GM13977 (cell line): ENCODE measurements around the gene IFNA16.
"Not testable (repeated sequence)": the region's sequence is repeated elsewhere in the genome, so short reads cannot be mapped to it uniquely, and the experiment has no call there.

Source experiments
- DNase-seq: peaks from one replicate; pipeline ENCODE4 v3.0.0; 2012; ENCODE audit warnings: low spot score
- in situ Hi-C: fragments of 300-500 bp; cut with MboI; formaldehyde crosslinking; loops from one replicate; pipeline ENCODE4 v1.12.0; 2022; ENCODE audit warnings: low sequenced_read_pairs, low pct_unique_long_range_greater_than_20kb, mixed read lengths, inconsistent platforms; ENCODE audit not compliant: unreplicated experiment
- TF ChIP-seq, protein P1 (sequence below): IDR thresholded peaks from 2 replicates; pipeline ENCODE4 v1.5.1; 2012; ENCODE audit warnings: mild to moderate bottlenecking, control low read depth; ENCODE audit not compliant: insufficient read depth; ENCODE audit errors: extremely low read depth, missing control alignments

Gene IFNA16

DNA sequence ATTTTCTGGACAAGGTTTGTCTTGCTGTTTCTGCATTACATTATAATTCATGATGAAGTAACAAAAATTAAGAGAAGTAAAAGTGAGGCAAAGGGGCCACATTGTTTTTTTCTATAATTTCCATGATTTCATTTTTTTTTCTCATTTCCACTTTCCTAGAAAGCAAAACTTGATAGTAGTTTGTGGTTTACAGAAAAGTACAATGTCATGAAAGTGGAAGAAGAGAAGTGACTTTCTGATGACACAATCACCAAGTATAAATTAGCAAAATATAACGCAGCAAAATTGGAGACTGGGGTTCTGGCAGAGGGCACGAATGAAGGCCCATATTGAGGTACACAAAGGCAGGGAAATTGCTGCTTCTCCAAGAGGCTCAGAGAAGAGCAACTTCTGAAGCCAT lies 27.7 kb upstream of the IFNA16 start:
- in situ Hi-C loops: loop anchor here (25.0 kb wide), 1 partner anchor 192 kb away; the partner anchor contains the start of gene IFNA1
- DNase-seq: no peak
- TF ChIP-seq, protein P1, sequence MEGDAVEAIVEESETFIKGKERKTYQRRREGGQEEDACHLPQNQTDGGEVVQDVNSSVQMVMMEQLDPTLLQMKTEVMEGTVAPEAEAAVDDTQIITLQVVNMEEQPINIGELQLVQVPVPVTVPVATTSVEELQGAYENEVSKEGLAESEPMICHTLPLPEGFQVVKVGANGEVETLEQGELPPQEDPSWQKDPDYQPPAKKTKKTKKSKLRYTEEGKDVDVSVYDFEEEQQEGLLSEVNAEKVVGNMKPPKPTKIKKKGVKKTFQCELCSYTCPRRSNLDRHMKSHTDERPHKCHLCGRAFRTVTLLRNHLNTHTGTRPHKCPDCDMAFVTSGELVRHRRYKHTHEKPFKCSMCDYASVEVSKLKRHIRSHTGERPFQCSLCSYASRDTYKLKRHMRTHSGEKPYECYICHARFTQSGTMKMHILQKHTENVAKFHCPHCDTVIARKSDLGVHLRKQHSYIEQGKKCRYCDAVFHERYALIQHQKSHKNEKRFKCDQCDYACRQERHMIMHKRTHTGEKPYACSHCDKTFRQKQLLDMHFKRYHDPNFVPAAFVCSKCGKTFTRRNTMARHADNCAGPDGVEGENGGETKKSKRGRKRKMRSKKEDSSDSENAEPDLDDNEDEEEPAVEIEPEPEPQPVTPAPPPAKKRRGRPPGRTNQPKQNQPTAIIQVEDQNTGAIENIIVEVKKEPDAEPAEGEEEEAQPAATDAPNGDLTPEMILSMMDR: no peak

DNA sequence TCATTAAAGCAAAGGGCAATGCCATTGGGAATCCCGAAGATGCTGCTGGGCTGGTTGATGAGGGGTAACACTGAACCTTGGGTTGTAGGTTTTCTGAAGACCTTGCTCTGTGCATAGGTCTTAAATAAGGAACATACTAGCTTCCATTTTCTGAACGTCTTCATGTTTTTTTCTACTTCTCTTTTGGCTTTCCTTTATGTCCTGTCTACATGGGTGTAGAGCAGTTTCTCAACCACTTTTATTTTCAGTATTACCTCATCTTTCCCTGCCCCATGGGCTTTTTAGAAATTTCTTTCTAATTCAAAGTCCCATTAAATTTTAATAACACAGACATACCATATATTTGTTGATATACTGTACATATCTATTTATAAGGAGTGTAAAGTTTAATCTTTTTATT lies 22.8 kb upstream of the IFNA16 start, which contains the start of gene IFNA14:
TSS of gene IFNA14 (minus strand) at position 95 of the 400 bp plus-strand sequence. CDS start at position 25, 70 bp downstream.
- DNase-seq: no peak
- TF ChIP-seq, protein P1: no peak
- in situ Hi-C loops: loop anchor here (25.0 kb wide), 1 partner anchor 197 kb away; the partner anchor contains the start of gene IFNA1

DNA sequence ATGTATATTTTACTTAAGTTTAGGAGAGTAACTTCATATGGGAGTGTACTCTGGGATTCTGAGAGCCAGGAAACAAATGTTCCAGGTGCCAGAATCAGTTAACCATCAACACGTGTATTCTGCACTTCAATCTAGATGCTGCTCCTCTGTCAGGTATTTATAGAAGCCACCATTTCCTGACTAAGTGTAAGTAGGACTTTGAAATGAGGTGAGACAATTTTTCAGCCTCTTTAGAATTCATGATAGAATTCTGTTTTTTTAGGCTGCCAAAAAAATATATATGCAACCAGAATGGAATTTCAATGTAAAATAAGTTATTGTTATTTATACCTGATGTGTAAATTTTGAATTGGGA lies 19.2 kb upstream of the IFNA16 start:
- in situ Hi-C loops: loop anchor here (25.0 kb wide), 1 partner anchor 201 kb away; the partner anchor contains the start of gene IFNA1
- DNase-seq: not testable (repeated sequence)

DNA sequence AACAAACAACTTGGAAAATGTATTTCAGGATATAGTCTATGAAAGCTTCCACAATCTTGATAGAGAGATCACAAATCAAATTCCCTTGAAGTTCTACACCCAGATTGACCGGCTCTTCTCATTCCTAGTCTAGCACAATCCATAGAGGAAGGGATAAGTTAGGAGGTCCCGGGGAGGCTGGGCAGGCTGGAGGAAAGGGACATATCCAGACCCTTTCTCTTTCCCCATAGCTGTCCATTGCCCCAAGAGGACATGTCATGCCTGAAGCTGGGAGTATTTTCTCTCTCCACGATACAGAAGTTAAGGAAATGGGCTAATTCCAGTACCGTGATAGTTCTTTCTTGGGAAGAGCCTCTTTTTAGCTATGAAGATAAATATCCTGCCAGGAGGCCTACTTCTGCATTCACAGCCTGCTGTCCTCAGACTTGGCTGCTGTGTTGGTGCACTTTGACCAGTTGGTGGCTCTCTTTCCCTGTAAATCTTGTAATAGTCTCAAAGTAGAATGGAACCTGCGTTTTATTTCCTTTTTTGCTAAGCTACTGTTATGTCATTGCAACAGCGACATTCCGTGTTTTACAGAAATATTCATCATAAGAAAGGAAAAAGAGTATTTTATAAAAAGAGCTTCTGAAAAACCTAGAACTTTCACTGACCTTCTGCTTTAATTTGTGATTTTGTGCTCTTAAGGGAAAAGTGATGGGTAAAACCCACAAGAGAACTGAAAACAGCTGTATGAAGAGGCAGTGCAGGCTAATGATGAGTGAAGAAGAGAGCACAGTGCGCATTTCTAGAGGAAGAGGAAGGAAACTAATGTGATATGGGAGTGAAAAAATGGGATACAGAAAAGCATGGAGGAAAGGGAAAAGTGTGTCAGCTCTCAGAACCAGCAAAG lies 18.6 kb upstream of the IFNA16 start:
- TF ChIP-seq, protein P1: peak; percentile 88
- in situ Hi-C loops: loop anchor here (25.0 kb wide), 1 partner anchor 202 kb away; the partner anchor contains the start of gene IFNA1
- DNase-seq: peak; percentile 36

DNA sequence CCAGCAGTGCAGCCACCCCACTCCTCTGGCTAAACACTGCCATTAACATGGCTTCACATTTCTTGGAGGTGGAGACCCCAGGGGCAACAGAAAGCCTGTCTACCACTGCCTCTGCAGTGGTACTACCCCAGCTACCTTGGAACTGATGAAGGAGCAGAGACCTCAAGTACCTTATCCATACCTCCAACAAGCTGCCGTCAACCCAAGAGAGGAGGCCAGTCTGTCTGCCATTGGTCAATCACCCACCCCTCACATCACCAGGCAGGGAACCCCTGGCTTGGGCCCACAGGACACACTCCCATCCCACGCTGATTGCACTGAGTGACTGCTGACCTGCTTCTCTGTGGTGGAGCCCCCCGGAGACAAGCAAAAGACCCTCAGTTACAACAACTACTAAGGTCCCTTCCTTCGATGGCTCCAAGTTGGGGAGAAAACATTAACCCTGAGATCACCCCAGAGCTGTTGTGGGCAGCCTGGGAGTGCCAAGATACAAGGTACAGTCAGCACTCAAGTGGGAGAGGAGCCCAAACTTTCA lies 17.1 kb upstream of the IFNA16 start:
- in situ Hi-C loops: loop anchor here (25.0 kb wide), 1 partner anchor 203 kb away; the partner anchor contains the start of gene IFNA1
- DNase-seq: no peak
- TF ChIP-seq, protein P1: no peak

DNA sequence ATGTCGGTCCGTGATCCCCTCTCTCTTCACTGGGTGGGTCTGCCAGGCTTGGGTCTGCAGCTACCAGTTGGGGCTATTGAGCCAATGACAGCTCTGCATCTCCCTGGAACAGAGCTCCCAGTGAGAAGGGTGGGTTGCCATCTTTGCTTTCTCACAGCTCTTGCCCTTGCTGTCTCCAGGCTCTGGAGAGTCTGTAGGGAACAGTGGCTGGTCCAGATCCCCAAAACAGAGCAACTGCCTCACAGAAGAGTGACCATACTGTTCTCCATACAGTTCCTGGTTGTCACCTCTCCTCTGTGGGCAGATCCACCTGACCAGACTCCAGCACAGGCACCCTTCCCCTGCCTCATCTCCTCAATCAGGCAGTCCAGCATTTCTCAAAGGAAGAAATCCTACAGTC lies 16.1 kb upstream of the IFNA16 start:
- TF ChIP-seq, protein P1: no peak
- in situ Hi-C loops: loop anchor here (25.0 kb wide), 1 partner anchor 204 kb away; the partner anchor contains the start of gene IFNA1
- no peak for DNase-seq
